Cardiac muscle cell (in vitro differentiated cells and primary cell): ENCODE measurements around the gene BPIFB1. TPM values are rescaled to one million over a fixed set of nuclear protein-coding genes. Genes with fewer than 3 reads are reported as not detected.

ENCODE experiments used
- DNase-seq, 2 donors: peaks; one replicate each; pipeline versions ENCODE4 v3.0.0 to v3.0.0-alpha.2; 2010 to 2017; ENCODE audit warnings: low read depth in 1 of 2, low spot score in 1 of 2
- H3K27ac ChIP-seq: fragments of 200-600 bp; sonication (generic); 2 replicates; pipeline ENCODE4 v1.5.1; 2016
- H3K27me3 ChIP-seq: fragments of 200-600 bp; sonication (generic); 2 replicates; pipeline ENCODE4 v1.6.0; 2016; ENCODE audit warnings: control low read depth
- H3K36me3 ChIP-seq: fragments of 200-600 bp; sonication (generic); 2 replicates; pipeline ENCODE4 v1.5.1; 2016; ENCODE audit warnings: control low read depth
- H3K4me1 ChIP-seq: fragments of 200-600 bp; sonication (generic); 2 replicates; pipeline ENCODE4 v1.8.1; 2017; ENCODE audit warnings: low read depth, mild to moderate bottlenecking, mixed run types
- H3K4me3 ChIP-seq: fragments of 200-600 bp; sonication (generic); 2 replicates; pipeline ENCODE4 v1.5.1; 2016; ENCODE audit warnings: mild to moderate bottlenecking
- H3K9me3 ChIP-seq: fragments of 200-600 bp; sonication (generic); 2 replicates; pipeline ENCODE4 v1.5.1; 2017; ENCODE audit warnings: low read depth, mild to moderate bottlenecking, control low read depth
- CTCF ChIP-seq: IDR thresholded peaks from 2 replicates; pipeline ENCODE4 v1.5.1; 2012; ENCODE audit warnings: low read depth, mild to moderate bottlenecking, low read length
- polyA plus RNA-seq: library from polyadenylated mRNA; unstranded; fragments of >200 nt; fragmentation: Nextera tagmentation; extraction: Ambion mirVana; gene quantifications from 2 replicates; pipeline ENCODE4 v1.2.1, GENCODE V29; 2016
- total RNA-seq: library from RNA; depleted of rRNA; stranded (reverse); fragments of >200 nt; gene quantifications from 2 replicates; pipeline ENCODE4 v1.2.3, GENCODE V29; 2016

Gene BPIFB1
- total RNA-seq (not detected in 2 replicates), polyA plus RNA-seq (not detected in 2 replicates)

GRCh38 chr20:33282991-33283555 is at the start of gene BPIFB1:
Gene BPIFB1, plus strand, starts transcription at chr20:33283214. Its CDS starts 2,860 bp downstream, at chr20:33286074.
- H3K27me3 ChIP-seq = no peaks in the 10 kb centered on the region
- no peaks in the 10 kb centered on the region for H3K36me3 ChIP-seq
- no peaks in the 10 kb centered on the region for H3K4me1 ChIP-seq
- no peaks in the 10 kb centered on the region for H3K9me3 ChIP-seq
- H3K4me3 ChIP-seq = no peak within 1 kb of the TSS
- no peak for TF ChIP-seq CTCF
- no peak for DNase-seq
- no peak within 1 kb of the TSS for H3K27ac ChIP-seq

GRCh38 chr20:33234050-33234449 is 49.0 kb upstream of the BPIFB1 start:
- no peaks in the 10 kb centered on the region for H3K4me1 ChIP-seq
- no peaks in the 10 kb centered on the region for H3K36me3 ChIP-seq
- DNase-seq = no peak
- peaks cover 60% of the 10 kb centered on the region for H3K27me3 ChIP-seq
- no peak for TF ChIP-seq CTCF
- no peak overlapping the region for H3K27ac ChIP-seq
- H3K9me3 ChIP-seq = no peaks in the 10 kb centered on the region
- H3K4me3 ChIP-seq = no peak overlapping the region

GRCh38 chr20:33235696-33236095 is 47.3 kb upstream of the BPIFB1 start, which contains the start of gene BPIFA1:
Gene BPIFA1, plus strand, starts transcription at chr20:33235996. Its CDS starts 1,716 bp downstream, at chr20:33237712.
- no peak for DNase-seq
- Histone ChIP-seq H3K4me1 (no peaks in the 10 kb centered on the region), H3K27me3 (peaks cover 45% of the 10 kb centered on the region), H3K4me3 (no peak within 1 kb of the TSS), H3K27ac (no peak within 1 kb of the TSS), H3K36me3 (no peaks in the 10 kb centered on the region), H3K9me3 (no peaks in the 10 kb centered on the region)
- TF ChIP-seq CTCF = no peak

GRCh38 chr20:33236351-33236750 is 46.7 kb upstream of the BPIFB1 start:
- H3K36me3 ChIP-seq = no peaks in the 10 kb centered on the region
- H3K27me3 ChIP-seq = peaks cover 44% of the 10 kb centered on the region
- no peak for DNase-seq
- no peaks in the 10 kb centered on the region for H3K9me3 ChIP-seq
- H3K4me3 ChIP-seq = no peak overlapping the region
- no peaks in the 10 kb centered on the region for H3K4me1 ChIP-seq
- no peak overlapping the region for H3K27ac ChIP-seq
- TF ChIP-seq CTCF = no peak

- H3K27me3 ChIP-seq = peaks cover 44% of the 10 kb centered on the region
- no peak overlapping the region for H3K27ac ChIP-seq
- DNase-seq = no peak
- no peaks in the 10 kb centered on the region for H3K9me3 ChIP-seq
- no peak for TF ChIP-seq CTCF
- H3K4me3 ChIP-seq = no peak overlapping the region
- H3K36me3 ChIP-seq = no peaks in the 10 kb centered on the region
- H3K4me1 ChIP-seq = no peaks in the 10 kb centered on the region
Observed at GRCh38 chr20:33237989-33238388, 45.0 kb upstream of the BPIFB1 start.
